HepG2 (cell line): Measurements from ENCODE around the gene NOTUM. TPM values are rescaled to one million over a fixed set of nuclear protein-coding genes. Genes with fewer than 3 reads are reported as not detected.

ENCODE experiments used
- HNF1B ChIP-seq: sonication (generic); formaldehyde crosslinking; IDR thresholded peaks from 2 replicates; pipeline ENCODE4 v1.5.1; 2020; ENCODE audit warnings: mild to moderate bottlenecking, moderate library complexity, missing genetic modification reagents
- HOMEZ ChIP-seq: IDR thresholded peaks from 2 replicates; pipeline ENCODE4 v1.6.1; 2016; ENCODE audit warnings: low read depth
- JDP2 ChIP-seq: sonication (generic); formaldehyde crosslinking; IDR thresholded peaks from 2 replicates; pipeline ENCODE4 v1.8.1; 2022; ENCODE audit warnings: missing genetic modification reagents, borderline replicate concordance
- KDM1A ChIP-seq: IDR thresholded peaks from 2 replicates; pipeline ENCODE4 v1.6.1; 2016; ENCODE audit warnings: missing compliant biosample characterization
- KIAA2018 ChIP-seq: sonication (generic); formaldehyde crosslinking; IDR thresholded peaks from 2 replicates; pipeline ENCODE4 v1.5.0; 2020; ENCODE audit warnings: mild to moderate bottlenecking, missing genetic modification reagents, borderline replicate concordance
- PHF20 ChIP-seq: sonication (generic); formaldehyde crosslinking; IDR thresholded peaks from 2 replicates; pipeline ENCODE4 v1.5.0; 2020; ENCODE audit warnings: mild to moderate bottlenecking, missing genetic modification reagents
- SCMH1 ChIP-seq: sonication (generic); formaldehyde crosslinking; IDR thresholded peaks from 2 replicates; pipeline ENCODE4 v1.9.0; 2021; ENCODE audit warnings: missing genetic modification reagents, mild to moderate bottlenecking, borderline replicate concordance
- SMC3 ChIP-seq: IDR thresholded peaks from 2 replicates; pipeline ENCODE4 v1.6.1; 2011; ENCODE audit warnings: low read length, improper control_type of control experiment
- SOX6 ChIP-seq, 2 experiments: fragments of 450-650 bp in 1 of 2; sonication (generic) in 1 of 2; formaldehyde crosslinking in 1 of 2; IDR thresholded peaks; 2 replicates each; pipeline versions ENCODE4 v1.4.0 to v1.6.1; 2017 to 2020; ENCODE audit warnings: antibody characterized with exemption in 1 of 2, mild to moderate bottlenecking in 1 of 2, missing genetic modification reagents in 1 of 2
- ZBTB2 ChIP-seq: sonication (generic); formaldehyde crosslinking; IDR thresholded peaks from 2 replicates; pipeline ENCODE4 v1.8.0; 2022; ENCODE audit warnings: low read depth, missing genetic modification reagents
- ZNF12 ChIP-seq: sonication (generic); formaldehyde crosslinking; IDR thresholded peaks from 2 replicates; pipeline ENCODE4 v1.5.0; 2020; ENCODE audit warnings: missing genetic modification reagents
- ZNF251 ChIP-seq: sonication (generic); formaldehyde crosslinking; IDR thresholded peaks from 2 replicates; pipeline ENCODE4 v1.9.0; 2021; ENCODE audit warnings: mild to moderate bottlenecking, missing genetic modification reagents
- ZNF367 ChIP-seq: sonication (generic); formaldehyde crosslinking; IDR thresholded peaks from 2 replicates; pipeline ENCODE4 v1.4.0; 2020; ENCODE audit warnings: missing genetic modification reagents, borderline replicate concordance
- ZNF605 ChIP-seq: sonication (generic); formaldehyde crosslinking; IDR thresholded peaks from 2 replicates; pipeline ENCODE4 v1.8.0; 2022; ENCODE audit warnings: mild to moderate bottlenecking, missing genetic modification reagents
- ZNF713 ChIP-seq: sonication (generic); formaldehyde crosslinking; IDR thresholded peaks from 2 replicates; pipeline ENCODE4 v1.4.0; 2020; ENCODE audit warnings: mild to moderate bottlenecking, missing genetic modification reagents
- polyA plus RNA-seq, 8 experiments: library from polyadenylated mRNA; depleted of rRNA in 3 of 8; stranded (reverse) in 7 of 8; unstranded in 1 of 8; fragments of >200 nt; fragmentation: Illumina TruSeq in 4 of 8; extraction: Trizol in 4 of 8; gene quantifications; 2 replicates each; pipeline versions ENCODE4 v1.2.1 to v1.2.3, GENCODE V29; 2011 to 2016; ENCODE audit warnings: low read depth in 4 of 8, missing spikeins in 1 of 8, mixed read lengths in 1 of 8; ENCODE audit not compliant: insufficient read depth in 1 of 8
- total RNA-seq, 5 experiments: library from RNA; depleted of rRNA; stranded (reverse); fragments of >200 nt; fragmentation: Illumina TruSeq; extraction: Trizol; gene quantifications; 2 replicates each; pipeline ENCODE4 v1.2.3, GENCODE V29; 2016; ENCODE audit warnings: low read depth in 1 of 5

The NOTUM gene
- total and polyA plus RNA-seq, 2 of the 13 experiments (the other 11 are each of a cell fraction or from before 2014, with no cell fraction given): 150 to 160 TPM

- TF ChIP-seq ZNF605 (CRISPR knock-in tag) (no peak), JDP2 (CRISPR knock-in tag) (no peak), SMC3 (no peak; the same call in 1 of the 2 replicates), SOX6 (IDR thresholded peaks at IDR 0.05) (no peak), SOX6 (CRISPR knock-in tag; IDR thresholded peaks at IDR 0.05) (peak; percentile 97), ZNF367 (CRISPR knock-in tag) (no peak), KIAA2018 (CRISPR knock-in tag) (no peak), HNF1B (CRISPR knock-in tag) (peak; percentile 70; the same call in 1 of the 2 replicates), ZNF713 (CRISPR knock-in tag) (0 out of 2 replicates have a peak, but pooled peaks have one; percentile 34), SCMH1 (no peak), HOMEZ (CRISPR knock-in tag) (no peak; the same call in 1 of the 2 replicates), ZNF12 (0 out of 2 replicates have a peak, but pooled peaks have one; percentile 53), ZNF251 (CRISPR knock-in tag) (no peak), ZBTB2 (CRISPR knock-in tag) (peak; percentile 60; the same call in 1 of the 2 replicates), KDM1A (CRISPR knock-in tag) (no peak), PHF20 (no peak; the same call in 1 of the 2 replicates)
Measured at GRCh38 chr17:81909966-81910839, 50.8 kb downstream of the NOTUM start (continued).
